Vagina (tissue), 2 donors: ENCODE results near the gene CRTC2.

ENCODE experiments used
- CTCF ChIP-seq, 3 experiments: fragments of 450-650 bp in 2 of 3; fragments of 200-600 bp in 1 of 3; sonication (generic) in 1 of 3; IDR thresholded peaks; one replicate each; pipeline ENCODE4 v1.5.1; 2017 to 2019; ENCODE audit warnings: antibody characterized with exemption in 3 of 3, mild to moderate bottlenecking in 2 of 3, moderate library complexity in 2 of 3
- POLR2AphosphoS5 ChIP-seq, 2 donors: sonication (generic); formaldehyde crosslinking; IDR thresholded peaks; one replicate each; pipeline ENCODE4 v1.9.0; 2017; ENCODE audit warnings: antibody characterized with exemption in 2 of 2, mild to moderate bottlenecking in 2 of 2, low read depth in 1 of 2; ENCODE audit not compliant: insufficient read depth in 1 of 2

- TF ChIP-seq CTCF (IDR thresholded peaks at IDR 0.05) (no peak), POLR2AphosphoS5 (IDR thresholded peaks at IDR 0.05; ENCODE audit: insufficient read depth in 1 of 2, low read depth in 1 of 2) (no peak)
Measured at GRCh38 chr1:153968972-153969371, 10.6 kb upstream of the CRTC2 start.
